DND-41 (cell line): ENCODE measurements around the gene BACH1.

Experiments used
- ATAC-seq: fragments of 200-7000 bp; cut with Tn5 transposase; 3 replicates; pipeline ENCODE4 v1.9.1; 2021; ENCODE audit warnings: low read depth; ENCODE audit not compliant: insufficient read depth
- DNase-seq: peaks from one replicate; pipeline ENCODE4 v3.0.0-alpha.2; 2020
- H2AFZ ChIP-seq: 2 replicates; pipeline ENCODE4 v1.6.0; 2012; ENCODE audit warnings: low read depth, low read length
- H3K27ac ChIP-seq: 2 replicates; pipeline ENCODE4 v1.5.1; 2012; ENCODE audit warnings: low read length, inconsistent platforms
- H3K27me3 ChIP-seq: fragments of 200-600 bp; sonication (generic); 2 replicates; pipeline ENCODE4 v1.6.0; 2012; ENCODE audit warnings: low read length, mild to moderate bottlenecking, inconsistent platforms; ENCODE audit not compliant: insufficient read depth, poor library complexity
- H3K36me3 ChIP-seq: 2 replicates; pipeline ENCODE4 v1.5.1; 2012; ENCODE audit warnings: low read length, inconsistent platforms; ENCODE audit not compliant: insufficient read depth
- H3K4me1 ChIP-seq: 2 replicates; pipeline ENCODE4 v1.5.1; 2012; ENCODE audit warnings: mild to moderate bottlenecking, low read length; ENCODE audit not compliant: insufficient read depth
- H3K4me2 ChIP-seq: 2 replicates; pipeline ENCODE4 v1.6.0; 2012; ENCODE audit warnings: mild to moderate bottlenecking, moderate library complexity, low read length, inconsistent platforms; ENCODE audit not compliant: insufficient read depth
- H3K4me3 ChIP-seq, 2 experiments: fragments of 200-600 bp in 1 of 2; shearing (Covaris generic) in 1 of 2; 2 replicates each; pipeline ENCODE4 v1.5.1; 2012 to 2016; ENCODE audit warnings: inconsistent platforms in 2 of 2, low read length in 2 of 2, mild to moderate bottlenecking in 2 of 2, low read depth in 1 of 2, moderate library complexity in 1 of 2
- H3K79me2 ChIP-seq: 2 replicates; pipeline ENCODE4 v1.6.0; 2012; ENCODE audit warnings: low read length, inconsistent platforms; ENCODE audit not compliant: insufficient read depth
- H3K9ac ChIP-seq: 2 replicates; pipeline ENCODE4 v1.6.0; 2012; ENCODE audit warnings: low read depth, mild to moderate bottlenecking, inconsistent platforms, low read length, moderate library complexity
- H3K9me3 ChIP-seq: 2 replicates; pipeline ENCODE4 v1.5.1; 2012; ENCODE audit warnings: low read length, moderate library complexity, mild to moderate bottlenecking, inconsistent platforms; ENCODE audit not compliant: insufficient read depth, severe bottlenecking
- H4K20me1 ChIP-seq: 2 replicates; pipeline ENCODE4 v1.6.0; 2012; ENCODE audit warnings: low read length; ENCODE audit not compliant: insufficient read depth
- EZH2 ChIP-seq: IDR thresholded peaks from 3 replicates; pipeline ENCODE4 v1.6.1; 2012; ENCODE audit warnings: borderline replicate concordance, low read depth, mild to moderate bottlenecking, moderate library complexity, low read length, inconsistent platforms; ENCODE audit not compliant: severe bottlenecking
- TF ChIP-seq, protein P1 (sequence below): IDR thresholded peaks from 2 replicates; pipeline ENCODE4 v1.5.1; 2012; ENCODE audit warnings: borderline replicate concordance, low read length, moderate library complexity, mild to moderate bottlenecking; ENCODE audit not compliant: poor library complexity, severe bottlenecking; ENCODE audit errors: extremely low read depth

Gene BACH1

DNA sequence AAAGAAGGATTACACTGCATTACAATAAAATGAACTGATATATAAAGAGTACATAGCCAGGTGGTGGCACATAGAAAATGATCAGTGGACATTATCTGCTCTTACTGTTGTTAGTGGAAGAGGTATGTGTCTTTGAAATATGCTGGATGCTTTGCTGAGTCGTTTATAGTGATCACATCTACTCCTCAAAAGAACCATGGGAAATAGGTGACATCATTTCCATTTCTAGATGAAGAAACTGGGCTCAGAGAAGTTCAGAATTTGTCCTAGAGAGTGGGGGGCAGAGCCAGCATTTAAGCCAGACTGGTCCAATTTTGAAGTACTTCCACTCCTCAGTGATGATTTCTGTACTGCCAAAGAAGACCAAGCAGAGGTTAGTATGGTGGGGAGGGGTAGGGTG, 34.0 kb upstream of the BACH1 start:
- H3K9ac ChIP-seq, result no peak overlapping the region
- ATAC-seq, result no peak
- no peaks in the 10 kb centered on the region for H4K20me1 ChIP-seq
- no peak for TF ChIP-seq EZH2
- TF ChIP-seq, protein P1, sequence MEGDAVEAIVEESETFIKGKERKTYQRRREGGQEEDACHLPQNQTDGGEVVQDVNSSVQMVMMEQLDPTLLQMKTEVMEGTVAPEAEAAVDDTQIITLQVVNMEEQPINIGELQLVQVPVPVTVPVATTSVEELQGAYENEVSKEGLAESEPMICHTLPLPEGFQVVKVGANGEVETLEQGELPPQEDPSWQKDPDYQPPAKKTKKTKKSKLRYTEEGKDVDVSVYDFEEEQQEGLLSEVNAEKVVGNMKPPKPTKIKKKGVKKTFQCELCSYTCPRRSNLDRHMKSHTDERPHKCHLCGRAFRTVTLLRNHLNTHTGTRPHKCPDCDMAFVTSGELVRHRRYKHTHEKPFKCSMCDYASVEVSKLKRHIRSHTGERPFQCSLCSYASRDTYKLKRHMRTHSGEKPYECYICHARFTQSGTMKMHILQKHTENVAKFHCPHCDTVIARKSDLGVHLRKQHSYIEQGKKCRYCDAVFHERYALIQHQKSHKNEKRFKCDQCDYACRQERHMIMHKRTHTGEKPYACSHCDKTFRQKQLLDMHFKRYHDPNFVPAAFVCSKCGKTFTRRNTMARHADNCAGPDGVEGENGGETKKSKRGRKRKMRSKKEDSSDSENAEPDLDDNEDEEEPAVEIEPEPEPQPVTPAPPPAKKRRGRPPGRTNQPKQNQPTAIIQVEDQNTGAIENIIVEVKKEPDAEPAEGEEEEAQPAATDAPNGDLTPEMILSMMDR, result no peak
- H3K9me3 ChIP-seq, result no peaks in the 10 kb centered on the region
- no peaks in the 10 kb centered on the region for H3K4me1 ChIP-seq
- H3K27me3 ChIP-seq, result no peaks in the 10 kb centered on the region
- H3K79me2 ChIP-seq, result no peaks in the 10 kb centered on the region
- no peak overlapping the region for H3K4me3 ChIP-seq
- H2AFZ ChIP-seq, result no peak overlapping the region
- H3K36me3 ChIP-seq, result no peaks in the 10 kb centered on the region
- no peak overlapping the region for H3K27ac ChIP-seq
- no peak overlapping the region for H3K4me2 ChIP-seq
- DNase-seq, result no peak

DNA sequence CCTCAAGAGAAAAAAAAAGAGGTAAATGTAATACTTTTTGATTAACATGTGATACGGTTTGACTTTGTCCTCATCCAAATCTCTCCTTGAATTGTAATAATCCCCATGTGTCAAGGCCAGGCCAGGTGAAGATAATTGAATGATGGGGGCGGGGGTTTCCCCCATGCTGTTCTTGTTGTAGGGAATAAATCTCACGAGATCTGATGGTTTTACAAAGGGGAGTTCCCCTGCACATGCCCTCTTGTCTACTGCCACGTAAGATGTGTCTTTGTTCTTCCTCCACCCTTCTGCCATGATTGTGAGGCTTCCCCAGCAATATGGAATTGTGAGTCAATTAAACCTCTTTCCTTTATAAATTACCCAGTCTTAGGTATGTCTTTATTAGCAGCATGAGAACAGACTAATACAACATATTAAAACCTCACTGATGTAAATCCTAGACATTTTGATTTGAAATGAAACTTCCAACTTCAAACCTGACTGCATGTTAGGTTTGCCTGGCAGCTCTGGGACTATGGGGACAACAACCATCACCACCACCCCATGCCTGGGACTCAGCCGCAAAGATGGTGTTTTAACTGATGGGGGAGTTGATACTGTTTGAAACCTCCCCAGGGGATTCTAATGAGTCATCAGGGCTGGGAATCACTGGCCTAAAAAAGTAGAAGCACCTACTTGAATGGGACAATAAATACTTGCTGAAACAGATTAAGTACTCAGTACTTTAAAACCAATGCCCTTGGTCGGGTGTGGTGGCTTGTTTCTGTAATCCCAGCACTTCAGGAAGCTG, 32.8 kb upstream of the BACH1 start:
- Histone ChIP-seq H3K79me2 (no peaks in the 10 kb centered on the region), H3K27ac (no peak overlapping the region), H3K4me1 (no peaks in the 10 kb centered on the region), H3K9me3 (no peaks in the 10 kb centered on the region), H2AFZ (no peak overlapping the region), H3K36me3 (no peaks in the 10 kb centered on the region), H3K9ac (no peak overlapping the region), H3K4me2 (no peak overlapping the region), H4K20me1 (no peaks in the 10 kb centered on the region), H3K4me3 (no peak overlapping the region), H3K27me3 (no peaks in the 10 kb centered on the region)
- no peak for TF ChIP-seq EZH2
- TF ChIP-seq, protein P1, result no peak
- no peak for ATAC-seq
- DNase-seq, result no peak

DNA sequence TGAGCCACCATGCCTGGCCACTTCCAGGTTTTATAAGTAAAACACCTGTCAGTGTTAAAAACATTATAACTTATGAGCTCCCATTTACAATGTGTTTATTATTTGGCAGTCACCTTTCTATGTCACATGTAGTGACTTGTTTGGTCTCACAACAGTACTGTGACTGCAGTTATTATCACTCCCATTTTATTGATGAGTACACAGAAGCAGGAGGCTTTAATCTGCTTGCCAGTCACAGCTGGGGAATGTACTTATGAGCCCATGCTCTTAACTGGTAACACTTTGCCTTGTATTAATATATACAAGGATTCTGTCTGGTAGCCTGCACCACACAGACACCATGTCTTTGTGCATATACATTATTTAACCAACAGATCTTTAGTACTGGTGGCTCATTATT, 31.1 kb upstream of the BACH1 start:
- Histone ChIP-seq H2AFZ (no peak overlapping the region), H3K27me3 (no peaks in the 10 kb centered on the region), H3K4me2 (no peak overlapping the region), H3K4me1 (no peaks in the 10 kb centered on the region), H3K9ac (no peak overlapping the region), H3K27ac (no peak overlapping the region), H3K4me3 (no peak overlapping the region), H4K20me1 (no peaks in the 10 kb centered on the region), H3K9me3 (no peaks in the 10 kb centered on the region), H3K36me3 (no peaks in the 10 kb centered on the region), H3K79me2 (no peaks in the 10 kb centered on the region)
- DNase-seq (no peak), ATAC-seq (no peak)
- TF ChIP-seq EZH2, result no peak
- TF ChIP-seq, protein P1, result no peak
